DND-41 (cell line): Measurements from ENCODE around the gene MUC6.

Experiments
- ATAC-seq: fragments of 200-7000 bp; cut with Tn5 transposase; 3 replicates; pipeline ENCODE4 v1.9.1; 2021; ENCODE audit warnings: low read depth; ENCODE audit not compliant: insufficient read depth
- DNase-seq: peaks from one replicate; pipeline ENCODE4 v3.0.0-alpha.2; 2020
- H2AFZ ChIP-seq: 2 replicates; pipeline ENCODE4 v1.6.0; 2012; ENCODE audit warnings: low read depth, low read length
- H3K27ac ChIP-seq: 2 replicates; pipeline ENCODE4 v1.5.1; 2012; ENCODE audit warnings: low read length, inconsistent platforms
- H3K27me3 ChIP-seq: fragments of 200-600 bp; sonication (generic); 2 replicates; pipeline ENCODE4 v1.6.0; 2012; ENCODE audit warnings: low read length, mild to moderate bottlenecking, inconsistent platforms; ENCODE audit not compliant: insufficient read depth, poor library complexity
- H3K36me3 ChIP-seq: 2 replicates; pipeline ENCODE4 v1.5.1; 2012; ENCODE audit warnings: low read length, inconsistent platforms; ENCODE audit not compliant: insufficient read depth
- H3K4me1 ChIP-seq: 2 replicates; pipeline ENCODE4 v1.5.1; 2012; ENCODE audit warnings: mild to moderate bottlenecking, low read length; ENCODE audit not compliant: insufficient read depth
- H3K4me2 ChIP-seq: 2 replicates; pipeline ENCODE4 v1.6.0; 2012; ENCODE audit warnings: mild to moderate bottlenecking, moderate library complexity, low read length, inconsistent platforms; ENCODE audit not compliant: insufficient read depth
- H3K4me3 ChIP-seq, 2 experiments: fragments of 200-600 bp in 1 of 2; shearing (Covaris generic) in 1 of 2; 2 replicates each; pipeline ENCODE4 v1.5.1; 2012 to 2016; ENCODE audit warnings: inconsistent platforms in 2 of 2, low read length in 2 of 2, mild to moderate bottlenecking in 2 of 2, low read depth in 1 of 2, moderate library complexity in 1 of 2
- H3K79me2 ChIP-seq: 2 replicates; pipeline ENCODE4 v1.6.0; 2012; ENCODE audit warnings: low read length, inconsistent platforms; ENCODE audit not compliant: insufficient read depth
- H3K9ac ChIP-seq: 2 replicates; pipeline ENCODE4 v1.6.0; 2012; ENCODE audit warnings: low read depth, mild to moderate bottlenecking, inconsistent platforms, low read length, moderate library complexity
- H3K9me3 ChIP-seq: 2 replicates; pipeline ENCODE4 v1.5.1; 2012; ENCODE audit warnings: low read length, moderate library complexity, mild to moderate bottlenecking, inconsistent platforms; ENCODE audit not compliant: insufficient read depth, severe bottlenecking
- H4K20me1 ChIP-seq: 2 replicates; pipeline ENCODE4 v1.6.0; 2012; ENCODE audit warnings: low read length; ENCODE audit not compliant: insufficient read depth
- CTCF ChIP-seq: IDR thresholded peaks from 2 replicates; pipeline ENCODE4 v1.5.1; 2012; ENCODE audit warnings: borderline replicate concordance, low read length, moderate library complexity, mild to moderate bottlenecking; ENCODE audit not compliant: poor library complexity, severe bottlenecking; ENCODE audit errors: extremely low read depth
- EZH2 ChIP-seq: IDR thresholded peaks from 3 replicates; pipeline ENCODE4 v1.6.1; 2012; ENCODE audit warnings: borderline replicate concordance, low read depth, mild to moderate bottlenecking, moderate library complexity, low read length, inconsistent platforms; ENCODE audit not compliant: severe bottlenecking

Gene MUC6

GRCh38 chr11:971731-972365 lies 64.7 kb downstream of the MUC6 start:
- no peak overlapping the region for H2AFZ ChIP-seq
- DNase-seq (no peak), ATAC-seq (no peak)
- peaks cover 14% of the 10 kb centered on the region; the same call in 1 of the 2 replicates for H4K20me1 ChIP-seq
- H3K79me2 ChIP-seq, result no peaks in the 10 kb centered on the region
- no peak overlapping the region for H3K4me3 ChIP-seq
- no peaks in the 10 kb centered on the region for H3K27me3 ChIP-seq
- H3K27ac ChIP-seq, result no peak overlapping the region
- H3K9me3 ChIP-seq, result no peaks in the 10 kb centered on the region
- H3K4me1 ChIP-seq, result no peaks in the 10 kb centered on the region
- H3K9ac ChIP-seq, result no peak overlapping the region
- H3K4me2 ChIP-seq, result no peak overlapping the region
- TF ChIP-seq CTCF (no peak), EZH2 (no peak)
- H3K36me3 ChIP-seq, result peaks cover 65% of the 10 kb centered on the region

- no peak overlapping the region for H3K4me2 ChIP-seq
- H2AFZ ChIP-seq, result no peak overlapping the region
- no peak for ATAC-seq
- no peak for DNase-seq
- no peaks in the 10 kb centered on the region for H3K9me3 ChIP-seq
- H3K9ac ChIP-seq, result no peak overlapping the region
- H3K4me3 ChIP-seq, result no peak overlapping the region
- H3K4me1 ChIP-seq, result no peaks in the 10 kb centered on the region
- no peaks in the 10 kb centered on the region for H3K79me2 ChIP-seq
- no peak for TF ChIP-seq CTCF
- no peak for TF ChIP-seq EZH2
- H3K36me3 ChIP-seq, result peaks cover 58% of the 10 kb centered on the region
- peaks cover 12% of the 10 kb centered on the region; the same call in 1 of the 2 replicates for H4K20me1 ChIP-seq
- no peaks in the 10 kb centered on the region for H3K27me3 ChIP-seq
- H3K27ac ChIP-seq, result no peak overlapping the region
Measured at GRCh38 chr11:971092-971690, 65.3 kb downstream of the MUC6 start.

- H3K27me3 ChIP-seq, result no peaks in the 10 kb centered on the region
- H3K4me3 ChIP-seq, result no peak overlapping the region
- no peak overlapping the region; the same call in 1 of the 2 replicates for H3K27ac ChIP-seq
- H3K9ac ChIP-seq, result no peak overlapping the region
- DNase-seq (no peak), ATAC-seq (no peak; the same call in 2 of the 3 replicates)
- TF ChIP-seq CTCF (no peak), EZH2 (no peak)
- H3K36me3 ChIP-seq, result peaks cover 55% of the 10 kb centered on the region
- no peaks in the 10 kb centered on the region for H3K4me1 ChIP-seq
- H2AFZ ChIP-seq, result no peak overlapping the region
- H3K79me2 ChIP-seq, result peaks cover 4% of the 10 kb centered on the region; the same call in 1 of the 2 replicates
- H3K9me3 ChIP-seq, result no peaks in the 10 kb centered on the region
- H4K20me1 ChIP-seq, result peaks cover 12% of the 10 kb centered on the region
- H3K4me2 ChIP-seq, result no peak overlapping the region
Measured at GRCh38 chr11:970319-970871, 66.1 kb downstream of the MUC6 start.
